SU-DHL-6 (cell line): ENCODE measurements around the gene TNNT2.

Experiments used
- EZH2phosphoT487 ChIP-seq: fragments of 200-600 bp; sonication (generic), shearing (Covaris generic); conservative IDR thresholded peaks from 2 replicates; pipeline ENCODE4 v1.6.1; 2018; ENCODE audit warnings: mild to moderate bottlenecking, antibody characterized with exemption, low read length, moderate library complexity, mixed read lengths
- TF ChIP-seq, protein P1 (sequence below): fragments of 200-600 bp; sonication (generic); IDR thresholded peaks from one replicate; pipeline ENCODE4 v1.5.1; 2017; ENCODE audit warnings: antibody characterized with exemption, mild to moderate bottlenecking, low read length, moderate library complexity; ENCODE audit not compliant: insufficient read depth, poor library complexity, severe bottlenecking

DNA sequence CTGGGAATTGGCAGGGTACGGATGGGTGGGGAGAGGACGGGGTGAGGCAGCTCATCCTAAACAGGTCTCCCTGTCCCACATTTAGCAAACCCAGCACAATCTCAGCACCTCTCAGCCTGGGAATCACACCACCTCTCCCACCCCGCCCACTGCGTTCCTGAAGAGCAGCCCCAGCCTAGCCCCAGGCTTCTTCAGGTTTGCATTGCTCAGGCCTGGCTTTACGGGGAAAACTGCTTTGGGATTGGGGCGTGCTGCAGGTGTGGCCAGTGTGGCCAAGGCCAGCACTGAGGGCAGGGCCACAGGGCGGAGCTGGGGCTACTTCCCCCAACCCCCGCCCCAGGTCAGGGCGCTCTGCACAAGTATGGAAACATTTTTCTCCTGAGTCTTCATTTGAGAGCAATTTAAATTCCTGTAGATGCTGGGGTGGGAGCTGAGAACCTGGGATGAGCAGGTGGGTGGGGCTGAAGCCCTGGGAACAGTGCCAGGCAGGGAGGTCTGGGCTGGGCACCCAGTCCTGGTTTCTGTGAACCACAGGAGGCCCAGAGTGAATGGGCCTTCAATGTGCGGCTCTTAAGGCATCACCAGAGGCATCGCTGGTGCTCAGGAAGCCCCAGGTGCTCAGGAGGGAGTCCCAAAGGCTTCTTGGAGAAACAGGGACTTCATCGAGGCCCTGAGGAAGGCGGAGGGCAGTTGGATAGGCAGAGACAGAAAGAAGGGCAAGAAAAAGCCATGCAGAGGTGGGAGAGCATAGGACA, 24.1 kb downstream of the TNNT2 start:
- TF ChIP-seq, protein P1, sequence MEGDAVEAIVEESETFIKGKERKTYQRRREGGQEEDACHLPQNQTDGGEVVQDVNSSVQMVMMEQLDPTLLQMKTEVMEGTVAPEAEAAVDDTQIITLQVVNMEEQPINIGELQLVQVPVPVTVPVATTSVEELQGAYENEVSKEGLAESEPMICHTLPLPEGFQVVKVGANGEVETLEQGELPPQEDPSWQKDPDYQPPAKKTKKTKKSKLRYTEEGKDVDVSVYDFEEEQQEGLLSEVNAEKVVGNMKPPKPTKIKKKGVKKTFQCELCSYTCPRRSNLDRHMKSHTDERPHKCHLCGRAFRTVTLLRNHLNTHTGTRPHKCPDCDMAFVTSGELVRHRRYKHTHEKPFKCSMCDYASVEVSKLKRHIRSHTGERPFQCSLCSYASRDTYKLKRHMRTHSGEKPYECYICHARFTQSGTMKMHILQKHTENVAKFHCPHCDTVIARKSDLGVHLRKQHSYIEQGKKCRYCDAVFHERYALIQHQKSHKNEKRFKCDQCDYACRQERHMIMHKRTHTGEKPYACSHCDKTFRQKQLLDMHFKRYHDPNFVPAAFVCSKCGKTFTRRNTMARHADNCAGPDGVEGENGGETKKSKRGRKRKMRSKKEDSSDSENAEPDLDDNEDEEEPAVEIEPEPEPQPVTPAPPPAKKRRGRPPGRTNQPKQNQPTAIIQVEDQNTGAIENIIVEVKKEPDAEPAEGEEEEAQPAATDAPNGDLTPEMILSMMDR, result no peak
- TF ChIP-seq EZH2phosphoT487, result no peak
